ENCODE data around the gene MVB12A.

The MVB12A gene

DNA sequence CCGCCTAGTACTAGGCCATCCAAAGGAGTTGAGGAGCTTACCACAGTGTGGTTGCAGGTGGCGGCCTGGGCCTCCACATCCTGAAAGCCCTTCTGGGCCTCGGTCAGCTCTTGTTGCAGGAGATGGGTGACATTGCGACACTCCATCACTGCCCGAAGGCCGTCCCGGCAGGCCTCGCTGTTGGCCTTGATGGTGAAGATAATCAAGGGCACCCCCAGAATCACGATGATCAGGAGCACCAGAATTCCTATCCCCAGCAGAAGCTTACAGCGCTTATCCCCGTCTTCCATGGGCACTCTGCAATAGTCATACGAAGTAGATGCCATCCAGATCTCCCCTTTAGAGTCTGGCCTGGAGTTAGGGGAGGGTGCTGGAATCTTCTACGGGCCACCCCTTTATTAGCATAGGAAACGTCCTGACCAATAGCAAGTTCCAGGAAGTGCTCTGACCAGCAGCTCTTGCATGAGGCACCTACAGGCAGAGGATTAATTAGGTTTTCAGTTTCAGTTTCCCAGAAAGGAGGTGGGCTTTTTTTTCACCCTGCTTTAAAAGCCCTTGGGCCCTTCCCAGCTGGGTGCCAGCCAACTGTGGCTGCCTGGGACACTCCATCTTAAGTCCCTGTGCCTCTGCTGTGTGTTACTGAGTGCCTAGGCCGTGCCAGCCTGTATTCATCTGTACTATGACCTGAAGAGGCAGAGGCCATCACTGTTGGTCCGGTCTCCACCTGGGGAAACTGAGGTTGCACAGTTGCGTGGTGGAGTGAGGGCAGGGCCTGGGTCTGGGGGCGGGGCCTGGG is 14.4 kb upstream of the MVB12A start, which contains the start of gene BST2:
TSS of gene BST2 (minus strand) at position 381 of the 796 bp plus-strand sequence. CDS start at position 326, 55 bp downstream.
- DNase-seq = peak; percentile 89

DNA sequence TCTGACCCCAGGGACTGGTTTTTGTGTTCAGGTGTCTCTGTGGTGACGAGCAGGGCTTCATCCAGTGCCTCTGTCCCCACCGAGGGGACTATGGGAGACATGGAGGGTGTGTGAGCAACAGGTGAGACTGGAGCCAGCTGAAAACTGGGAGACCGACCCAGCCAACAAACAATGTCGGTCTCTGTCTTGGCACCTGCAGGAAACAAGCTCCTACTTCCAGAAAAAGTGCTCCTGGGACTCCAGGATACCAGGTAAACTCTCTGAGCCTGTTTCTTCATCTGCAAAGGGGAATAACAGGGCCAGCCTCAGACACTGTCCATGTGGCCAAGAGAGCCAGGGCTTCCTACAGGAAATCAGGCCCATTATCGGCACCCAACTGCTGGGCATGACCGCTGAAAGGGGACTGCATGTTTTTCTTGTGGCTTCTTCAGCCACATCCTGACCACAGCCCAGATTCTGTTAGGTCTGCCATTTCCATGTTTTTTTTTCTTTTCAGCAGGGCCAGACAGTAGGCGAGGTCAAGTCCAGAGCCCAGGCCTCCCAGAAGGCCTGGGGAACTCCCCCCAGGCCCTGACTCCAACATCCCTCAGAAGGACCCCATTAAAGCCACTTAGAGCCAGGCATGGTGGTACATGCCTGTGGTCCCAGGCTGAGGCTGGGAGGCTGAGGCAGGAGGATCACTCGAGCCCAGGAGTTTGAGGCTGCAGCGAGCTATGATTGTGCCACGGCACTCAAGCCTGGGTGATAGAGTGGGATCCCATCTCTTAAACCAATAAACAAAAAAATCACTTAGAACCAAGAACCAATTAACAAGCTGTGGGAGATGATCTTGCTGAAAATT is 13.6 kb upstream of the MVB12A start:
- peak; percentile 70 for DNase-seq

DNA sequence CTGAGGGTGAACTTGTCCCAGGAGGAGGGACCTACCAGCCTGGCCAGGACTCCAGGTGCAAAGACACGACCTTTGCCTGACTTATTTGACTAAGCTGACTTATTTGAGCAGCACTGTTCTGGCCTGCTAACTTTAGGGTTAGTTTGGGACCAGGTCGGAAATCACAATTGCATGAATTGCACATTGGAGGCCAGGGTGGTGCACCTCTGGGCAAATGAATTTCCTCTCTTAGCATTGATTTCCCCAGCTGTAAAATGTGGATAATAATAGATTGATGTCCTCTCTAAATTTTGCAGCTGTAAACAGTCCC is 13.0 kb upstream of the MVB12A start:
- peak; percentile 28 for DNase-seq

DNA sequence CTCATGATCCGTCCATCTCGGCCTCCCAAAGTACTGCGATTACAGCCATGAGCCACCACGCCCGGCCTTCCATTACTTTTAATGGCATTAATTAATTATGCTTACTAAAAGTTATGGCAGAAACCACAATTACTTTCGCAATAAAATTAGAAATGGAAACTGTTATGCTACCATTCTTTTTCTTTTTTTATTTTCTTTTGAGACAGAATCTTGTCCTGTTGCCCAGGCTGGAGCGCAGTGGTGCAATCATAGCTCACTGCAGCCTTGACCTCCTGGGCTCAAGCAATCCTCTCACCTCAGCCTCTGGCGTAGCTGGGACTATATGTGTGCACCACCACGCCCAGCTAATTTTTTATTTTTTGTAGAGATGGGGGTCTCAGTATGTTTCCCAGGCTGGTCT is 9.9 kb upstream of the MVB12A start:
- no peak for DNase-seq

DNA sequence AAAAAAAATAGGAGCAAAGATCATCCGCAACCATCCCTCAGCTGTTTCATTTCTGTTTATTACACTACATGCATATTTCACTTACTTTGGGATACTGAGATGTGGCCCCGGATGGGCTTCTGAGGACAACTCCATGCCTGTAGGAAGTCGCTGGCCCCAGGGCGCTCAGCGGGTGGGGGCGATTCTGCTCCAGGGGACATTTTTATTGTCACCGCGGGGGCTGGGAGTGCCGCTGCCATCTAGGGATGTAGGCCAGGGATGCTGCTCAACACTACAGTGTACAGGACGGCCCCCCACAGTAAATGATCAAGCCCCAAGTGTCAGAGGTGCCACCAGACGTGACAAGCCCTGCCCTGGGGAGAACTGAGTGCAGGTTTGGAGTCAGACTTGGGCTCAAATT is 8.0 kb upstream of the MVB12A start:
- no peak for DNase-seq

DNA sequence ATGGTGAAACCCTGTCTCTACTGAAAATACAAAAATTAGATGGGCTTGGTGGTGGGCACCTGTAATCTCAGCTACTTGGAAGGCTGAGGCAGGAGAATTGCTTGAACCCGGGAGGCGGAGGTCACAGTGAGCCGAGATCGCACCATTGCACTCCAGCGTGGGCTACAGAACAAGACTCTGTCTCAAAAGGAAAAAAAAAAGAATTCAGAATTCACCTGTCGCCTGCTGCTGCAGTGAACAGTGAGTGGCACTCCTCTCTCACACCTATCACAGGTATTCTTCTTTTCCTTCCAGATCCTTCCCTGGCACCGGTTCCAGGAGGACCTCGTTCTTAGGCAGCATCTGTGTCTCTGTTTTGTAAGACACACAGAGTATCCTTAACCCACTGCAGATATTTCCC is 5.8 kb upstream of the MVB12A start:
- no peak for DNase-seq

DNA sequence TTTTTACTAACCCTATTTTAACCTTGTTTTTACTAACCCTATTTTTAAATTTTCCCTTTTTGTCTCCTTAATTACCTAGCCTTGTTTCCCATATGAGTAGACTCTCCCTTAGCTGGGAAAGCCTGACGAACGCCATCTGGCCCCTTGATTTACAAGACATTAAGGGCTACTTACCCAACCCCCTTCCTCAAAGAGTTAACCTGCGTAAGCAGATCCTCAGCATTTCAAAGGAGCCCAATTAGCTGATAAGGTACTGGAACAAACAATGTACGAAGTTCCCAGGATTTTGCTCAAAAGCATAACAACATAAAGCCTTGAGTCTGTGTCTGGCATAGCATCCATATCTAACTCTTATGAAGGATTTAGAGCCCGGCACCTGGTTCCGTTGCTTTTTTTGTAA is 4.7 kb upstream of the MVB12A start:
- DNase-seq = no peak

DNA sequence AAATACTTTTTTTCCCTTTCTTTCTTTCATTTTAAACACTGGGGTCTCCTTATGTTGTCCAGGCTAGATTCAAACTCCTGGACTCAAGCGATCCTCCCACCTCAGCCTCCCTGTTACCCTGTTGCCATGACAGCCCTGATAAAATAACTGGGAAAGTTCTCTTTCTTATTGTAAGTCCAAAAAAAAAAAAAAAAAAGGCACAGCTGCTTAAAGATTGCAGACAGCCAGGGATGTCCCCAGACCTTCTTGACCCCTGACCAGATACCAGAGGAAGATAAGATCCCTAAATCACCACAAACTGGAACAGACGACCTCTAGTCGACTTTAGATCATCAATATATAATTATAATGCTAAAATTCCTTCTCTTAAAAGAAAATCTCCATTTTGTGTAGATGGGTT is 1.1 kb upstream of the MVB12A start:
- DNase-seq = no peak

DNA sequence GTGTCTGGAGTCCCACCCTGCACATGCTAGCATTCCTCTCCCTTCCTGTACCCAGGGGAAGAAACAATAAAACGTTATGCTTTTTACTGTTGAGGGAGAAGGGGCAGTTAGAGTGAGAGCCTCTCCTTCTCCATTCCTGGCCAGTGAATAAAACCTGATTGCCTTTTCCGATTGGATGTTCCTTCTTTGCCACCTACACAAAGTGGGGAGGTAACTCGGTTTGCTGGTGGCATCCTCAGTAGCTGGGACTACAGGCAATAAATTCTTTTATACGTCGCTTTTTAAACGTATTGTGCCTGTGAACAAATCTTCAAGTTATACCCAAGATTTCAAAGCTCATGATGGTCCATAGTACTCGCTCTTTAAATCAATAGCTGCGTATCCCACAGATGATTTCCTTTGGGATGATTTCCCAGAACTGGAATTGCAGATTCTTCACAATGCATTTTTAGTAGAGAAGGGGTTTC is 660 bp upstream of the MVB12A start:
- no peak for DNase-seq

DNA sequence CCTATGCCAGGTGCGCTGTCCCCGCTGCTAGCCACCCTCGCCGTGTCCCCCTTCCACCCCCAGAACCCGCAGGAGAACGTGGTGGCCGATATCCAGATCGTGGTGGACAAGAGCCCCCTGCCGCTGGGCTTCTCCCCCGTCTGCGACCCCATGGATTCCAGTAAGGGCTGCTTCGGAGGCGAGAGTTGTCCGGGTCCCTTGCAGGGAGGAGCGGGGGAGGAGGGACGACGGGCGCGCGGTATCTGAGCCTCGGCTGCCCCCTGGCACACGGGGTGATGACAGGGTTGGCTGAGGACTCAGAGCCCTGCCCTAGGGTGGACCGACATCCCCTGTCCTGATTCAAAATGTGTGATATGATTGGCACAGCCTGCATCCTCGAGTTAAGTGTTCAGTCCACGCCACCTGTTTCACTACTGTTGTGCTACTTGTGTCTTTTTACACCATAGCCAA is 653 bp downstream of the MVB12A start:
- peak; percentile 42 for DNase-seq

DNA sequence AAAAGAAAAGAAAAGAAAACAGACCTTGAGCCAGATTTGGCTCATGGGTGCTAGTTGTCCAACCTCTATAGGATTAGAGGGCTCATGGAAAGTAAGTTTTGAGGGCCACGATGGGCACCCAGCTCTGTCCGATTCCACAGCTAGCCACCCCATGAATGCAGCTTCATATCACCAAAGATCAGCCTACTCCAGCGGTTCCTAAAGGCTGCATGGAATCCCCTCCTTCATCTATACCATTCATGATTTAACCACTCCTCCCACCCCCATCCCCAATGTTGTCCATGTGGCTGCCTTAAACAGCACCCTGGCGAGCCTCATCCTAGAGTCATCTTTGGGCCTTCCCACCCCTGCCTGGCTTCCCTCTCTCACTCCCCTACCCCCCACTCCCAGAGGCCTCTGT is 2.1 kb downstream of the MVB12A start:
- DNase-seq = no peak

DNA sequence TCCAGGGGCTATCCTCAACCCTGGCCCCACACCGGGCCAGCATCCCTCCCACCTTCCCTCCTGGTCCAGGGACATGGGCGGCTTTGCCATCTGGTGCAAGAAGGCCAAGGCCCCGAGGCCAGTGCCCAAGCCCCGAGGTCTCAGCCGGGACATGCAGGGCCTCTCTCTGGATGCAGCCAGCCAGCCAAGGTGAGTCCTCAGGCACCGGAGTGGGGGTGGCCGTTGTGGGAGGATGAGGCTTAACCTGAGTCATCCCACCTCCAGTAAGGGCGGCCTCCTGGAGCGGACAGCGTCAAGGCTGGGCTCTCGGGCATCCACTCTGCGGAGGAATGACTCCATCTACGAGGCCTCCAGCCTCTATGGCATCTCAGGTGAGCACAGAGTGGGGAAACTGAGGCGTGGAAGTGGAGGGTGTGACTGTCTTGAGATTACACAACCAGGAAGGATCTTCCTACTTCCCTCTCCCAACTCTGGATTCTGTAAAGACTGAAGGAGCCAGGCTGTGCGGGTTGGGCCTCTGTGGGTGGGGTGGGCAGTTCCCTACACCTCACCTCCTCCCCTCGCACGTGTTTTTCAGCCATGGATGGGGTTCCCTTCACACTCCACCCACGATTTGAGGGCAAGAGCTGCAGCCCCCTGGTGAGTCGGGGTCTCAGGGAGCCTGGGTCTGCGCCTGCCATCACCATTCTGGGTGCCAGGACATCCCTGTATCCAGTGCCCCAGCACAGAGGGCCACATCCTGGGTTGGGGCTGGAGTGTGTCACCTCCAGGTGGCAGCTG is 3.8 kb downstream of the MVB12A start:
- no peak for DNase-seq

DNA sequence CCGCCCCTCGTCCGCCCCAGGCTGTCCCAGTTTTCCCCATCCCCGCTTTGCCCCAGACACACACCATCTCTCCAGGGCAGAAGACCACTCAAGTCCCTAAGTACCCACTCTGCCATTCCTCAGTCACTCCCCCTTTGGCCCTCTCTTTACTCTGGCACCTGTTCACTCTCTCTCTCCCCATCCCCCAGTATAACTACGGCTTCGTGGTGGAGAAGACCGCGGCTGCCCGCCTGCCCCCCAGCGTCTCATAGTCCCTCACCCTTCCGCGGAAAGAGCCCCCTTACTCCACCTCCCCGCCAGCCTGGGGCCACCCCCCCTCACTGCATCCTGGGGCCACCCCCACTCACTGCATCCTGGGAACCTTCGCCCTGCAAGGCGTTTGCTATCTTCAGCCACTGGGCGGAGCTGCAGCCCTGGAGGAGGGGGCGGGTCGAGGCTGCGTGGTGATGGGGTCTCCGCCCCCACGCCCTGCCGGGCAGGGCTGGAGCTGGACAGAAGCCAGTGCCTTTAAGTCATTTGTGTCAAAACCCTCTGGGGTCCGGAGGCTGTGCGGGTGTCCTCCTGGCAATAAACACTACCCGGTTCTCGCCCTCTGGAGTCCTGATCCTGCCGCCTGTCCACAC is 5.0 kb downstream of the MVB12A start:
- DNase-seq = peak; percentile 52

DNA sequence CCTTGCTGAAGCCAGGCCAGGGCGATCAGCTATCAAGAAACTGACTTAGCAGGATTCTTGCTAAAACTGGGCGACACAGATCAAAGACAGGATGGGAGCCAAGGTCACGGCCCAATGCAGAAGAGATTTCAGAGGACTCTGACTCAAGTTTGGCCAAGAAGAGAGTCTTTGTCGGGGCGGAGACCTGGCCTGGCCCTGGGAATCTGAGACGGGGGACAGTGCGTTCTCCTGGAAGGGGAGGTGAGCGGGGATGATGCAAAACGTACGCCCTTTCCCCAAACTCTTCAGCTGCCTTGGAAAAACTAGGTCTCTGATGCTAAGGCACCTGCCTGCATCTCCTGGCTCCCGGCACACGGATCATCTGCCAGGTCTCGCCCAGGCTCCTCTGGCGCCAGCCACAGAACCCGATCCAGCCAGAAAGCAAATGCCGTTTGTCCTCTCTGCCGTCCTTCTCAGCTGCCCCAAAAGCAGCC is 9.8 kb downstream of the MVB12A start:
- DNase-seq = no peak

DNA sequence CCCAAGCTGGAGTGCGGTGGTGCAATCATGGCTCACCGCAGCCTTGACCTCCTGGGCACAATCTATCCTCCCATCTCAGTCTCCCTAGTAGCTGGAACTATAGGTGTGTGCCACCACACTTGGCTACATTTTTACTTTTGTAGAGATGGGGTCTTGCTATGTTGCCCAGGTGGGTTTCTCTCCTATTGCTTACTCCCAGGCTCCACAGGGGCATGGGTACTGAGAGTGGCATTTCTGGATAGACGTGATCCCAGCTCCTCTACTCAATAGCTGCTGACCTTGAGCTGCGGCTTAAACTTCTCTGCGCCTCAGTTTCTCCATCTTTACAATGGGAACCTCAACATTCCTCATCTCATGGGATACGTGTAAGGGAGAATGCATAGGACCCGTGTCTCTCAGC is 11.6 kb downstream of the MVB12A start:
- DNase-seq = no peak

DNA sequence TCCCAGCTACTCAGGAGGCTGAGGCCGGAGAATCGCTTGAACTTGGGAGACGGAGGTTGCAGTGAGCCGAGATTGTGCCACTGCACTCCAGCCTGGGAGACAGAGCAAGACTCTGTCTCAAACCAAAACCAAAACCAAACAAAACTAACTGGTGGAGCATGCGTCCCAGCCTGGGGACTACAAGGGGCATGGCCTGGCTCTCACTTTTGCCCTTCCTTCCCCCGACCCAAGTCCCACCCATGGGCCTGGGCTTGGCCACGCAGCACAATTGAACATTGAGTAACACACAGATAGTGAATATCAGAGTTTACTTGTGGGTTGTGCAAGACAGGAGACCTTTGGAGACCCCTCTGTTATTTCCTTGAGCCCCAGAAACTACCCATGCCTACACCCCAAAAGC is 15.4 kb downstream of the MVB12A start:
- no peak for DNase-seq

DNA sequence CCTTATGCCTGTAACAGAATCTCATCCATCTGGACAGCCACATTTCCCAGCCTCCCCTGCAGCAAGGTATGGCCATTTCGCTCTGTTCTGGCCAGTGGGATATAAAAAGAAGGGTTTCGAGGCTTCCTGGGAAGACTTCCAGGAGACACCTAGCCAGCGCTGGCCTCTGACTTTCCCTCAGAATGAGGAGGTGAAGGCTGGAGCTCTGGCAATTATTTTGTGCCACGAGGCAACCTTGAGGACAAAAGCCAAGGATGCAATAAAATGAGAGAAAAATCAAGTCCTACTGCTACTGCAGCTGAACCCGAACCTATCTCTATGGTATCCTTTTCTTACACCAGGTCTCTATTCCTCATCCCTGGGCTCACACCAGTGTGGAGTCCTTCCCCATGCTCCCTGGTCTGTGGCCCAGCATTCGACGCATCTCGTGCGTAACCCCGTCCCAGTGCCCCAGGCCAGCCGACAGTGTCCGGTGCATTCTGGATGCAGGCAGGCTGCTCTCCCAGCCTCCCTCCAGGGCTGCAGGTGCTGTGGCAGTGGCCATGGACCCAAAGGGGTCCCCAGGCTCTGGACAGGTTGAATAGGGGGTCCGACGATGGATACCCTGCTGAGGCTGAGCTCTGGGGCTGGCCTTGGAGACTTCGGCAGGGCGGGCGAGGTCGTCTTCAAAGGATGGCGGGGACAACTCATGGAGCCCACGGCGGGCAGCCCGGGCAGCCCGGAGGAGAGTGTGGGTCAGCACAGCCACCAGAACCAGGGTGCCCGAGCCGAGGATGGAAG is 16.4 kb downstream of the MVB12A start:
- no peak for DNase-seq

DNA sequence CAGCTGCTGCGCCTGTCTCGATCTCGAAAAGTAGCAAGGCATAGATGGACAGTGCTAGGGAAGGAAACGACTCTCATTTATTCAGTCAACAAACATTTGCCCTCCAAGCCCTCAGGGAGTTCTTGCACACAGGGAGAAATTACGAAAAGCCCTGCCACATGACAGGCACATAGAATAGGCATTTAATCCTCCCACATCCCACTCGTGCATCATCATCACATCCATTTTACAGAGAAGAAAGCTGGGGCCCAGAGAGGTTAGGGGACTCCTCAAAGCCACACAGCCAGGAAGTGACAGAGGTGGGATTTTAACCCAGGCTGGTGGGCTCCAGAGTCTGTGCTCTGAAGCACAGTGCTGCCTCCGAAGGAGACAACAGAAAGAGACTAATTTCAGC is 17.0 kb downstream of the MVB12A start:
- DNase-seq = no peak

DNA sequence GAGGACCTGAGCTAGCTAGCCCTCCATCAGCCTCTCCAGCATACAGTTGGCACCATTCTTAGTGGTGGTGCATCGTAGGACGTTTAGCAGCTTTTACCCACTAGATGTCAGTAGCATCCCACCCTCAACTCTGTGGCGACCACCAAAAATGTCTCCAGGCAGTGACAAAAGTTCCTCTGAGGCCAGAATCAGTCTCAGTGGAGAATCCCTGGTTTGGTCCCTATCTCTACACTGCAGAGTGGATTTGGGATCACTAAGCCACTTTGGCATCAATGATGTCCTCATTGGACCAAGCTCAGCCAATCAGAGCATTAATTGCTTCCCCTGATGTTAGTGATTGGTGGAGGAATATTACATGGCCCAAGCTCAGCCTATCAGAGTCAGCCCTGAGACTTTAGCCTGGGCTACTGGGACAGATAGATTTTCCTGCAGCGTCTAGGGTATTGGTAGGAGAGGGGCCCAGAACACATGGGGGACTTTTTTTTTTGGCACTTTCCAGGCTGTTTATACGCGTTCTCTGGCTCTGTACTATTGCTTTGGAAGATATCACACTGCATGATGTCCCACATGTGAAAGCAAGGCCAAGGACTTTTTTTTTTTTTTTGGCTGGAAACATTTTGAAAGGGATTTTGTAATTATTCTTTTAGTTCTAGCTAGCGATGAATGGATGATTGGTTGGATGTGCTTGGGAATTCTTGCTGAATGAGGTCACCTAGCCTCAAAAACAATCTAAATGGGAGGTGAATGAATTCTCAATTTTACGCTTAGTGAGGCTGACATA is 21.6 kb downstream of the MVB12A start:
- peak; percentile 25 for DNase-seq

DNA sequence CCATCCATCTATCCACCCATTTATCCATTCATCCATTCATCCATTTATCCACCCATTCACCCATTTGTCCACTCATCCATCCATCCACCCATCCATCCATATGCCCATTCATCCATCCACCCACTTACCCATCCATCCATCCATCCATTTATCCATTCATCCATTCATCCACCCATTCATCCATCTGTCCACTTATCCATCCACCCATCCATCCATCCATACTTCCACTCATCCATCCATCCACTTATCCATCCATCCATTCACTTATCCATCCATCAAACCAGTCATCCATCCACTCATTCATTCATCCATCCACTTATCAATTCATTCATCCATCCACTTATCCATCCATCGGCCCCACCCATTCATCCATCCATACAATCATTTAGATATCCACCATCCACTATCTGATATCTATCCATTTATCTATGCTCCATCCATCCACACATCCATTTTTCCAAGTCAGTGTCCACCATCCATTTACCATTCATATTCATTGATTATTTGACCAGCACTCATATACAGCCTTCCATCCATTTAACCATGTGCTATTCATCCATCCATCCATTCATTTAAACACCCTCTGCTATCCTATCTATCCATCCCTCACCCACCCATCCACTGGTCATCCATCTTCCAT is 25.8 kb downstream of the MVB12A start:
- DNase-seq = no peak

DNA sequence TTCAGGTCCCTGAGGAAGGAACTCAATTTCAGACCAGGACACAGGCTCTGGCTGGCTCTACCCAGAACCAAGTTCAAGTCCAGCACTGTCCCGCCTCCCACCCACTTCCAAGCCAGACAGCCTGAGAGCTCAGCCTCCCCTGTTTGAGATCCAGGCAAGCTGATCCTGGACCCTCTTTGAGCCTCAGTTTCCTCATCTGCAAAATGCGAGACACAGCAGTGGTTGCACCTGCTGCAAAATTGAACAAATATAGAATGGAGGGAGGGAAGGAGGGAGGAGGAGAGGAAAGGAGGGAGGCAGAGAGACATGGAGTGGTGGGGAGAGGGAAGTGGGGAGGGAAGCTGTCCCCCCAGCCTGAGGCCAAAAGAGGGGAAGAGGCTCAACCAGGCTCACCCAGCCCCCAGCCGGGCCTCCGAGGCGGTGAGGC is 27.9 kb downstream of the MVB12A start:
- DNase-seq = no peak
